Measurements from ENCODE around the gene ACOT7. TPM values are rescaled to one million over a fixed set of nuclear protein-coding genes. Genes with fewer than 3 reads are reported as not detected.

Gene ACOT7
- total RNA-seq, 1 donor from 2014 or later = 12.7 TPM

DNA sequence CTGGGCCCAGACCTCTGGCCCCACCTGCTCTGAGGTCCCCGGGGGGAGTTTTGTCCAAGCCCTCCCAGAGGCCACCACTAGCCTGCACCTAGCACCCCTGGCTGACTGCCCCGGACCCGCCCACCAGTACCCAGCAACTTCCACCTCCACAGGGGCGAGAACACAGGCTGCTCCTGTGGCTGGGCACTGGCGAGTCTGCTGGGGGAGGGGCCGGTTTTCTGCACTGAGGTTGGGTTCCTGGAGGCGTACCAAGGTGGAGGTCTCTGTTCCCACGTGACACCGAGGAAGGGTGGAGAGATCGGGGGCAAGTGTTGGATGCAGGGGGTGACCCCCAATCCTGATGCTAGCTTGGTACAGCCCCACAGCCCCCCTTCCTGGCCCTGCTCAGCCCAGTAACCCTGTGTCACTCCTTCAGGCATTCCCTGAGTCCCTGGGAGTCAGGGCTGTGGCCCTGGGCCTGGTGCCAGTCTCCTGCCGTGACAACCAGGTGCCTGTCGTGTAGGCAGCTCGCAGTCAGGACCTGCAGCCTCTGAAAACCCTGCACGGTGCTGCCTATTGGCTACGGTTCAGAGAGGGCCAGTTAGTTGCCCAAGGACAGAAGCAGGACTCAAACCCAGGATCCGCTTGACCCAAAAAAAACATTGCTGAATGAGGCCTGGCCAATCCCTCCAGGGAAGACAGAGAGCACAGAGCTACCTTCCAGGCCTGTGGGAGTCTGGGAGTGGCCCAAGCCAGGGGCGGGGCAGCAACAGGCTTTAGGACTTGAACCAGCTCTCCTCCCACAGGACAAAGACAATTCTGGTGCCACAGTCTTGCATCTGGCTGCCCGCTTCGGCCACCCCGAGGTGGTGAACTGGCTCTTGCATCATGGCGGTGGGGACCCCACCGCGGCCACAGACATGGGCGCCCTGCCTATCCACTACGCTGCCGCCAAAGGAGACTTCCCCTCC lies 34.1 kb upstream of the ACOT7 start:
- Mint-ChIP-seq H3K27ac (no peak overlapping the region), H3K9me3 (no peaks in the 10 kb centered on the region), H3K4me1 (peaks cover 12% of the 10 kb centered on the region), H3K27me3 (peaks cover 43% of the 10 kb centered on the region), H3K4me3 (no peak overlapping the region), H3K36me3 (ENCODE audit: low read depth) (no peaks in the 10 kb centered on the region)
- CTCF ChIA-PET = interaction anchor here (1.3 kb wide), 1 partner anchor 9 kb away, joined by 6 read pairs; no protein-coding TSS in a partner anchor
- TF ChIP-seq, protein P1, sequence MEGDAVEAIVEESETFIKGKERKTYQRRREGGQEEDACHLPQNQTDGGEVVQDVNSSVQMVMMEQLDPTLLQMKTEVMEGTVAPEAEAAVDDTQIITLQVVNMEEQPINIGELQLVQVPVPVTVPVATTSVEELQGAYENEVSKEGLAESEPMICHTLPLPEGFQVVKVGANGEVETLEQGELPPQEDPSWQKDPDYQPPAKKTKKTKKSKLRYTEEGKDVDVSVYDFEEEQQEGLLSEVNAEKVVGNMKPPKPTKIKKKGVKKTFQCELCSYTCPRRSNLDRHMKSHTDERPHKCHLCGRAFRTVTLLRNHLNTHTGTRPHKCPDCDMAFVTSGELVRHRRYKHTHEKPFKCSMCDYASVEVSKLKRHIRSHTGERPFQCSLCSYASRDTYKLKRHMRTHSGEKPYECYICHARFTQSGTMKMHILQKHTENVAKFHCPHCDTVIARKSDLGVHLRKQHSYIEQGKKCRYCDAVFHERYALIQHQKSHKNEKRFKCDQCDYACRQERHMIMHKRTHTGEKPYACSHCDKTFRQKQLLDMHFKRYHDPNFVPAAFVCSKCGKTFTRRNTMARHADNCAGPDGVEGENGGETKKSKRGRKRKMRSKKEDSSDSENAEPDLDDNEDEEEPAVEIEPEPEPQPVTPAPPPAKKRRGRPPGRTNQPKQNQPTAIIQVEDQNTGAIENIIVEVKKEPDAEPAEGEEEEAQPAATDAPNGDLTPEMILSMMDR (IDR thresholded peaks at IDR 0.05) = no peak
- ATAC-seq (ENCODE audit: low read depth) = no peak
- intact Hi-C loops (cut with micrococcal nuclease) = no loop called here
- POLR2A ChIA-PET = no interaction called here
- no peak for DNase-seq

GRCh38 chr1:6426972-6427350 lies 33.4 kb upstream of the ACOT7 start:
- ChIA-PET CTCF (interaction anchor here (1.3 kb wide), 1 partner anchor 10 kb away, joined by 6 read pairs; no protein-coding TSS in a partner anchor), POLR2A (no interaction called here)
- peaks cover 44% of the 10 kb centered on the region for H3K27me3 Mint-ChIP-seq
- no peaks in the 10 kb centered on the region for H3K9me3 Mint-ChIP-seq
- H3K4me1 Mint-ChIP-seq = peaks cover 12% of the 10 kb centered on the region
- intact Hi-C loops (cut with micrococcal nuclease) = no loop called here
- H3K4me3 Mint-ChIP-seq = no peak overlapping the region
- DNase-seq (no peak), ATAC-seq (ENCODE audit: low read depth) (no peak)
- H3K36me3 Mint-ChIP-seq (ENCODE audit: low read depth) = no peaks in the 10 kb centered on the region
- no peak overlapping the region for H3K27ac Mint-ChIP-seq
- TF ChIP-seq, protein P1 (IDR thresholded peaks at IDR 0.05) = no peak

DNA sequence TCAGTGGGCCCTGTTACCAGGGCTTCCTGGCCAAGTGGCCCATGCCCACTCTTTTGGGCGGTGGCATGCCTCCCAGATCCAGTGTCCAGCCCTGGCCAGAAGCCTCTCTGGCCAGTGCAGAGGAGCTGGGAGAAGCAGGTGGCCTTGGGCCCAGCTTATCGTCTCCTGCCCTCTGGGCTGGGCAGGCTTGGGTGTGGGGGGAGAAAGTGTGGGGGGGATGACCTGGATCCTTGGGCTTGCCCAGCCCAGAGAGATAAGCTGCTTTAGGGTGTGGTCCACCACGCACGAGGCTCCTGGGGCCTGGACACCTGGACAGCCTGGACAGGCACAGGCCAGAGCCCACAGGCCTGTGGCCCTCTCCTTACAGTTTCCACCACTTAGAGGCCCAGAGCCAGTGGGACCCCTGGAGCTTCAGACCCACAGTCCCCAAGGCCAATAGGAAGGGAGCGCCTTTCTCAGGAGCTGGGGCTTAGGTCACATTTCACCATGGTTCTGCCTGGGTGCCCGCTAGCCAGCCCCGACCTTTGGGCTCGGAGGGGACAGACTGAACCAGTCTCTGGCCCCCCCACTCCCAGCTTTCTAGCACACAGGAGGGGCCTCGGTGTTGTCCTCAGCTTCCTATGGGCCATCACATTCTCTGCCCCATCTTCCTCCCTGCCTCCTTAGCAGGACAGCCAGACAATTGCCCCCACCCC lies 32.9 kb upstream of the ACOT7 start:
- Mint-ChIP-seq H3K27ac (no peak overlapping the region), H3K4me1 (peaks cover 12% of the 10 kb centered on the region), H3K27me3 (peaks cover 49% of the 10 kb centered on the region), H3K4me3 (no peak overlapping the region), H3K9me3 (no peaks in the 10 kb centered on the region), H3K36me3 (ENCODE audit: low read depth) (no peaks in the 10 kb centered on the region)
- ATAC-seq (ENCODE audit: low read depth) = no peak
- intact Hi-C loops (cut with micrococcal nuclease) = no loop called here
- TF ChIP-seq, protein P1 (IDR thresholded peaks at IDR 0.05) = no peak
- CTCF ChIA-PET = interaction anchor here (1.3 kb wide), 1 partner anchor 11 kb away, joined by 6 read pairs; no protein-coding TSS in a partner anchor
- DNase-seq = no peak
- POLR2A ChIA-PET = interaction anchor here (0.6 kb wide), 1 partner anchor 17 kb away, joined by 6 read pairs; no protein-coding TSS in a partner anchor

DNA sequence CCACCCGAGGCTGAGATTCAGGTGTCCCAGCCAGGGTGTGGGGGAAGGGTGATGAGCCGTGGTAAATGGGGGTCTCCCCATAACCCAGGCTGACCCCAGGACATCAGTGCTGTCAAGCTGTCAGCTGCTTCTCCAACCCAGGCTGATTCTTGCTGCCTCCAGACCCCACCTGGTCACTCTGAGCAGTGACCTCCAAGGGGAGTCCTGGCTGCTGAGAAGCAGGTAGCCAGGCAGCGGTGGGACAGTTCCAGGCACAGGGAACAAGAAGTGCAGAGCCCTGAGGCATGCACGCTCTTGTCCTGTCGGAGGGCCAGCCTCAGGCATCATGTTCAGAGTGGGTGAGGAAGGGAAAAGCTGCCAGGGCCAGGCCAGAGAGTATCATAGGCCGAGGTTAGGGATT lies 32.1 kb upstream of the ACOT7 start:
- H3K4me1 Mint-ChIP-seq = peaks cover 15% of the 10 kb centered on the region
- POLR2A ChIA-PET = interaction anchor here (0.6 kb wide), 1 partner anchor 16 kb away, joined by 6 read pairs; no protein-coding TSS in a partner anchor
- TF ChIP-seq, protein P1 (IDR thresholded peaks at IDR 0.05) = no peak
- H3K9me3 Mint-ChIP-seq = no peaks in the 10 kb centered on the region
- H3K27me3 Mint-ChIP-seq = peaks cover 56% of the 10 kb centered on the region
- intact Hi-C loops (cut with micrococcal nuclease) = no loop called here
- H3K27ac Mint-ChIP-seq = no peak overlapping the region
- CTCF ChIA-PET = no interaction called here
- ATAC-seq (ENCODE audit: low read depth) (no peak), DNase-seq (no peak)
- H3K36me3 Mint-ChIP-seq (ENCODE audit: low read depth) = no peaks in the 10 kb centered on the region
- H3K4me3 Mint-ChIP-seq = no peak overlapping the region
